ENCODE measurements around the gene PPARD. TPM values are rescaled to one million over a fixed set of nuclear protein-coding genes. Genes with fewer than 3 reads are reported as not detected.

The PPARD gene
- total and polyA plus RNA-seq, 2 of the 13 experiments (the other 11 are each of a cell fraction or from before 2014, with no cell fraction given) = 6.1 to 13.3 TPM

DNA sequence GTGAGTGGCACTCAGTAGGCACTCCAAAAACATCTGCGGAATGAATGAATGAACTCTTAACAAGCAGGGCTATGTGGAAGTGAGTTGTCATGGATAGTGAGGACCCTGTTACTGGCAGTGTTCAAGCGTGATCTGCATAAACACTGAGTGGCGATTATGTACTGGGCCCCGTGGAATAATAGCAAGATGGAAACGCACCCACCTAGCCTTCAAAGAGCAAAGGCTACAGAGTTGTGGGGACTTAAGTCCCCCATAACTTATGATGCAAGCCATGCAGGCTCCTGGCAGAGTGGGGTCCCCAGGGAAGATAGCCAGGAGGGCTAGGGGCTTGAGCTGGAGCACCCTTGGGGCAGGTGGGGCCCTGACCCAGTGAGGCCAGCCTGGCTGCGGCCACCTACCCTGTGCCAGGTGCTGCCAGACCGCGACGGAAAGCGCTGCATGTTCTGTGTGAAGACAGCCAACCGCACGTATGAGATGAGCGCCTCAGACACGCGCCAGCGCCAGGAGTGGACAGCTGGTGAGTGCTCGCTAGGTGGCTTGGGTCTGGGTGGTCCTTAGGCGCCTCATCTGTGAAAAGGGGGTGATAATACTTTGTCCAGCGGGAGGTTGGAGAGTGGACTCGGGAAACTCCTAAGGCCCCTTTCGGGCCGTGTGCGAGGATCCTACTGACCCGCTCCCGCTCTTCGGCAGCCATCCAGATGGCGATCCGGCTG is 24.7 kb upstream of the PPARD start:
- Histone ChIP-seq H3K4me1 (ENCODE audit: insufficient read depth, low read length) (peaks cover 20% of the 10 kb centered on the region), H3K27ac (ENCODE audit: extremely low read length, insufficient read depth, low read length) (peak overlapping the region; percentile 56), H3K36me3 (replicated peaks in 1 of 2; ENCODE audit: control insufficient read depth in 1 of 2, insufficient read depth in 2 of 2, low read length in 2 of 2) (no peaks in the 10 kb centered on the region; a peak in 1 of 5 replicates), H3K9me3 (ENCODE audit: low read length) (no peaks in the 10 kb centered on the region), H3K4me2 (ENCODE audit: low read depth, low read length) (peak overlapping the region; percentile 98), H3K27me3 (ENCODE audit: control insufficient read depth in 1 of 2, insufficient read depth in 2 of 2, low read length in 2 of 2) (no peaks in the 10 kb centered on the region), H3K9ac (ENCODE audit: insufficient read depth, low read depth, low read length) (peak overlapping the region; percentile 49), H3K79me2 (ENCODE audit: insufficient read depth, low read length) (no peaks in the 10 kb centered on the region), H4K20me1 (ENCODE audit: insufficient read depth, low read length) (no peaks in the 10 kb centered on the region), H2AFZ (ENCODE audit: low read length) (peak overlapping the region; percentile 56), H3K4me3 (replicated peaks in 1 of 3; ENCODE audit: insufficient read depth in 1 of 3, low read depth in 2 of 3, low read length in 3 of 3) (peak overlapping the region; percentile 58 to 81 (median 61); a peak in 5 of 6 replicates)
- no peak for DNase-seq (ENCODE audit: low spot score)
- WGBS (ENCODE audit: low lambda C conversion rate) = 34% methylated on average over 19 of the region's 28 CpGs
- no TSS peak for BruUV-seq (replicated peaks)
- POLR2A ChIA-PET = interaction anchor here (0.8 to 2.0 kb wide), 15 partner anchors 9 to 180 kb away, joined by 3 to 12 read pairs (median 5); partner anchors contain the start of genes RPL10A and ZNF76
- CTCF ChIA-PET (ENCODE audit: low intra/inter-chr PET ratio, low total read pairs) = no interaction called here
- in situ Hi-C loops (cut with HindIII; ENCODE audit: extremely low pct_ligation_motif_present, low pct_unique_long_range_greater_than_20kb) (loop anchor here (10.0 kb wide), 1 partner anchor 417 kb away; the partner anchor contains the start of gene ARMC12), intact Hi-C loops (cut with micrococcal nuclease; ENCODE audit: unreplicated experiment) (loop anchor here (1.0 kb wide), 1 partner anchor 20 kb away; the partner anchor contains the start of gene DEF6)
- no peak for FAIRE-seq
- ATAC-seq = peak; percentile 72
- TF ChIP-seq ZBTB21 (CRISPR knock-in tag; IDR thresholded peaks at IDR 0.05) (no peak), ZNF674 (CRISPR knock-in tag; IDR thresholded peaks at IDR 0.05; ENCODE audit: low read depth) (no peak), ATF7-NPFF (CRISPR knock-in tag; IDR thresholded peaks at IDR 0.05; ENCODE audit: low read depth) (peak; percentile 27; the same call in 1 of the 2 replicates), ESRRA (CRISPR knock-in tag; IDR thresholded peaks at IDR 0.05; ENCODE audit: low read depth) (0 out of 2 replicates have a peak, but pooled peaks have one; percentile 3), PAX8 (CRISPR knock-in tag; IDR thresholded peaks at IDR 0.05; ENCODE audit: borderline replicate concordance) (peak; percentile 97), MYNN (CRISPR knock-in tag; IDR thresholded peaks at IDR 0.05; ENCODE audit: low read depth) (no peak), HMG20A (CRISPR knock-in tag; IDR thresholded peaks at IDR 0.05; ENCODE audit: borderline replicate concordance) (no peak), KLF9 (CRISPR knock-in tag; IDR thresholded peaks at IDR 0.05; ENCODE audit: low read depth) (no peak), ZNF780A (CRISPR knock-in tag; IDR thresholded peaks at IDR 0.05) (no peak), ZSCAN22 (CRISPR knock-in tag; IDR thresholded peaks at IDR 0.05) (no peak)
- TF ChIP-seq, protein P1, sequence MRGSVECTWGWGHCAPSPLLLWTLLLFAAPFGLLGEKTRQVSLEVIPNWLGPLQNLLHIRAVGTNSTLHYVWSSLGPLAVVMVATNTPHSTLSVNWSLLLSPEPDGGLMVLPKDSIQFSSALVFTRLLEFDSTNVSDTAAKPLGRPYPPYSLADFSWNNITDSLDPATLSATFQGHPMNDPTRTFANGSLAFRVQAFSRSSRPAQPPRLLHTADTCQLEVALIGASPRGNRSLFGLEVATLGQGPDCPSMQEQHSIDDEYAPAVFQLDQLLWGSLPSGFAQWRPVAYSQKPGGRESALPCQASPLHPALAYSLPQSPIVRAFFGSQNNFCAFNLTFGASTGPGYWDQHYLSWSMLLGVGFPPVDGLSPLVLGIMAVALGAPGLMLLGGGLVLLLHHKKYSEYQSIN (CRISPR knock-in tag; IDR thresholded peaks at IDR 0.05; ENCODE audit: borderline replicate concordance) = no peak
- TF ChIP-seq, protein P2, sequence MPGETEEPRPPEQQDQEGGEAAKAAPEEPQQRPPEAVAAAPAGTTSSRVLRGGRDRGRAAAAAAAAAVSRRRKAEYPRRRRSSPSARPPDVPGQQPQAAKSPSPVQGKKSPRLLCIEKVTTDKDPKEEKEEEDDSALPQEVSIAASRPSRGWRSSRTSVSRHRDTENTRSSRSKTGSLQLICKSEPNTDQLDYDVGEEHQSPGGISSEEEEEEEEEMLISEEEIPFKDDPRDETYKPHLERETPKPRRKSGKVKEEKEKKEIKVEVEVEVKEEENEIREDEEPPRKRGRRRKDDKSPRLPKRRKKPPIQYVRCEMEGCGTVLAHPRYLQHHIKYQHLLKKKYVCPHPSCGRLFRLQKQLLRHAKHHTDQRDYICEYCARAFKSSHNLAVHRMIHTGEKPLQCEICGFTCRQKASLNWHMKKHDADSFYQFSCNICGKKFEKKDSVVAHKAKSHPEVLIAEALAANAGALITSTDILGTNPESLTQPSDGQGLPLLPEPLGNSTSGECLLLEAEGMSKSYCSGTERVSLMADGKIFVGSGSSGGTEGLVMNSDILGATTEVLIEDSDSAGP (CRISPR knock-in tag; IDR thresholded peaks at IDR 0.05; ENCODE audit: borderline replicate concordance) = no peak
- TF ChIP-seq, protein P3, sequence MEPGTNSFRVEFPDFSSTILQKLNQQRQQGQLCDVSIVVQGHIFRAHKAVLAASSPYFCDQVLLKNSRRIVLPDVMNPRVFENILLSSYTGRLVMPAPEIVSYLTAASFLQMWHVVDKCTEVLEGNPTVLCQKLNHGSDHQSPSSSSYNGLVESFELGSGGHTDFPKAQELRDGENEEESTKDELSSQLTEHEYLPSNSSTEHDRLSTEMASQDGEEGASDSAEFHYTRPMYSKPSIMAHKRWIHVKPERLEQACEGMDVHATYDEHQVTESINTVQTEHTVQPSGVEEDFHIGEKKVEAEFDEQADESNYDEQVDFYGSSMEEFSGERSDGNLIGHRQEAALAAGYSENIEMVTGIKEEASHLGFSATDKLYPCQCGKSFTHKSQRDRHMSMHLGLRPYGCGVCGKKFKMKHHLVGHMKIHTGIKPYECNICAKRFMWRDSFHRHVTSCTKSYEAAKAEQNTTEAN (CRISPR knock-in tag; conservative IDR thresholded peaks at IDR 0.05) = no peak
- TF ChIP-seq, protein P4, sequence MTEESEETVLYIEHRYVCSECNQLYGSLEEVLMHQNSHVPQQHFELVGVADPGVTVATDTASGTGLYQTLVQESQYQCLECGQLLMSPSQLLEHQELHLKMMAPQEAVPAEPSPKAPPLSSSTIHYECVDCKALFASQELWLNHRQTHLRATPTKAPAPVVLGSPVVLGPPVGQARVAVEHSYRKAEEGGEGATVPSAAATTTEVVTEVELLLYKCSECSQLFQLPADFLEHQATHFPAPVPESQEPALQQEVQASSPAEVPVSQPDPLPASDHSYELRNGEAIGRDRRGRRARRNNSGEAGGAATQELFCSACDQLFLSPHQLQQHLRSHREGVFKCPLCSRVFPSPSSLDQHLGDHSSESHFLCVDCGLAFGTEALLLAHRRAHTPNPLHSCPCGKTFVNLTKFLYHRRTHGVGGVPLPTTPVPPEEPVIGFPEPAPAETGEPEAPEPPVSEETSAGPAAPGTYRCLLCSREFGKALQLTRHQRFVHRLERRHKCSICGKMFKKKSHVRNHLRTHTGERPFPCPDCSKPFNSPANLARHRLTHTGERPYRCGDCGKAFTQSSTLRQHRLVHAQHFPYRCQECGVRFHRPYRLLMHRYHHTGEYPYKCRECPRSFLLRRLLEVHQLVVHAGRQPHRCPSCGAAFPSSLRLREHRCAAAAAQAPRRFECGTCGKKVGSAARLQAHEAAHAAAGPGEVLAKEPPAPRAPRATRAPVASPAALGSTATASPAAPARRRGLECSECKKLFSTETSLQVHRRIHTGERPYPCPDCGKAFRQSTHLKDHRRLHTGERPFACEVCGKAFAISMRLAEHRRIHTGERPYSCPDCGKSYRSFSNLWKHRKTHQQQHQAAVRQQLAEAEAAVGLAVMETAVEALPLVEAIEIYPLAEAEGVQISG (CRISPR knock-in tag; IDR thresholded peaks at IDR 0.05) = no peak
- TF ChIP-seq, protein P5, sequence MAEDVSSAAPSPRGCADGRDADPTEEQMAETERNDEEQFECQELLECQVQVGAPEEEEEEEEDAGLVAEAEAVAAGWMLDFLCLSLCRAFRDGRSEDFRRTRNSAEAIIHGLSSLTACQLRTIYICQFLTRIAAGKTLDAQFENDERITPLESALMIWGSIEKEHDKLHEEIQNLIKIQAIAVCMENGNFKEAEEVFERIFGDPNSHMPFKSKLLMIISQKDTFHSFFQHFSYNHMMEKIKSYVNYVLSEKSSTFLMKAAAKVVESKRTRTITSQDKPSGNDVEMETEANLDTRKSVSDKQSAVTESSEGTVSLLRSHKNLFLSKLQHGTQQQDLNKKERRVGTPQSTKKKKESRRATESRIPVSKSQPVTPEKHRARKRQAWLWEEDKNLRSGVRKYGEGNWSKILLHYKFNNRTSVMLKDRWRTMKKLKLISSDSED (CRISPR knock-in tag; IDR thresholded peaks at IDR 0.05) = peak; percentile 92; the same call in 1 of the 2 replicates

Data from HepG2 (cell line).